ENCODE measurements around the gene RNF19B. TPM values are rescaled to one million over a fixed set of nuclear protein-coding genes. Genes with fewer than 3 reads are reported as not detected.

Gene RNF19B
- total and polyA plus RNA-seq, 2 donors from 2014 or later, result 17.3 to 30.8 TPM

DNA sequence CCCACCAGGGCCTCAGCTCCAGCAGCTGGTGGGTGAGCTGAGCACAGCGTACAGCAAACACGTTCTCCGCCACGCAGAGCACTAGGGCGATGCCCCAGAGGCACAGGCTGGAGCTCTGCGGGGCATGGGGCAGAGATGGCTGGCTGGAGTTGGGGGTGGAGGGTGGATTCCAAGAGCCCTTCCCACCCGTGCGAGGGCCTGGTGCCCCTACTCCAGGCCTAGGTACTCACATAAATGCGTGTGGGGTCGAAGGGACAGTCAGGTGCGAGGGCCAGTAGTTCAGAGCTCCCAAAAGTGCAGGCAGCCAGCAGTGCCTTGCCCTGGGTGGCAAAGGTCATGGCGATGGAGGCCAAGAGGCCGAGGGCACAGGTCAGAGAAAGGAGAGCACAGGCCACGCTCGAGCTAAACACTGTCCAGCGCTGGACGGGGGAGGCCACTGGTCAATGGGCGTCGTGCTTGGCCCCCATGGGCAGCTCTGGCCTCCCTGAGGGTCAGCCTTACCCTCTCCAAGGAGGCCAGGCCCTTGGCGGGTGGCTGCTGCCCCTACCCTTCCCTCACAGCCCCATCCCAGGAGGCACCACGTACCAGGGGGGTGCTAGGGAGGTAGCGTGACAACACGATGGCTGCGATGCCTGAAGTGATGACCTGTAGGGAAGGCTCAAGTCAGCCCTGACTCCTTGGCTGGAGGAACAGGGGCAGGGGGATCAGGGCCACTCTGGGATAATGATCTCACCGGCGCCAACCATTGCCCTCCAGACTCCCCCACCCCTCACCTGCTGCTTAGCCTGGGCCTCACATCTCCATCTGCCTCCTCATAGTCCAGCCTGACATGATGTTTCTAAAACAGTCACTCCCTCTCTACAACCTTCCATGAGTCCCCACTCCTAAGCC lies 69.0 kb downstream of the RNF19B start:
- intact Hi-C loops (cut with DNase I), result no loop called here
- no peak overlapping the region for H3K27ac ChIP-seq (ENCODE audit: low read depth in 2 of 2, low read length in 2 of 2)
- no peaks in the 10 kb centered on the region for H3K27me3 ChIP-seq (ENCODE audit: control insufficient read depth, insufficient read depth, low read length)
- DNase-seq, result peak in 1 of 5 donors; percentile 46
- H3K4me3 ChIP-seq (ENCODE audit: low read length in 3 of 3), result no peak overlapping the region
- H3K9me3 ChIP-seq (ENCODE audit: control insufficient read depth in 2 of 3, insufficient read depth in 1 of 3, low read length in 3 of 3), result no peaks in the 10 kb centered on the region
- FAIRE-seq, result no peak
- TF ChIP-seq CTCF (IDR thresholded peaks at IDR 0.05; ENCODE audit: borderline replicate concordance, extremely low read depth, insufficient read depth), result no peak
- no peak overlapping the region for H3K9ac ChIP-seq (ENCODE audit: low read length in 3 of 3)
- peaks cover 0 to 6% (median 0%) of the 10 kb centered on the region in 3 donors for H3K4me1 ChIP-seq (ENCODE audit: control insufficient read depth in 2 of 3, insufficient read depth in 2 of 3, low read depth in 1 of 3, low read length in 3 of 3)
- H3K36me3 ChIP-seq (ENCODE audit: control insufficient read depth in 2 of 3, insufficient read depth in 3 of 3, low read length in 3 of 3), result no peaks in the 10 kb centered on the region

- Histone ChIP-seq H3K4me1 (ENCODE audit: control insufficient read depth in 2 of 3, insufficient read depth in 2 of 3, low read depth in 1 of 3, low read length in 3 of 3) (peaks cover 0 to 4% (median 0%) of the 10 kb centered on the region in 3 donors), H3K36me3 (ENCODE audit: control insufficient read depth in 2 of 3, insufficient read depth in 3 of 3, low read length in 3 of 3) (no peaks in the 10 kb centered on the region), H3K9ac (ENCODE audit: low read length in 3 of 3) (no peak overlapping the region), H3K9me3 (ENCODE audit: control insufficient read depth in 2 of 3, insufficient read depth in 1 of 3, low read length in 3 of 3) (no peaks in the 10 kb centered on the region), H3K4me3 (ENCODE audit: low read length in 3 of 3) (no peak overlapping the region), H3K27ac (ENCODE audit: low read depth in 2 of 2, low read length in 2 of 2) (no peak overlapping the region), H3K27me3 (ENCODE audit: control insufficient read depth, insufficient read depth, low read length) (no peaks in the 10 kb centered on the region)
- intact Hi-C loops (cut with DNase I), result no loop called here
- FAIRE-seq, result no peak
- TF ChIP-seq CTCF (IDR thresholded peaks at IDR 0.05; ENCODE audit: borderline replicate concordance, extremely low read depth, insufficient read depth), result no peak
- peak in 1 of 5 donors; percentile 59 for DNase-seq
Observed at GRCh38 chr1:32894681-32895080, 69.9 kb downstream of the RNF19B start.

- H3K4me3 ChIP-seq (ENCODE audit: low read length in 3 of 3), result no peak overlapping the region
- H3K9me3 ChIP-seq (ENCODE audit: control insufficient read depth in 2 of 3, insufficient read depth in 1 of 3, low read length in 3 of 3), result no peaks in the 10 kb centered on the region
- TF ChIP-seq CTCF (IDR thresholded peaks at IDR 0.05; ENCODE audit: borderline replicate concordance, extremely low read depth, insufficient read depth), result no peak
- H3K27me3 ChIP-seq (ENCODE audit: control insufficient read depth, insufficient read depth, low read length), result no peaks in the 10 kb centered on the region
- H3K27ac ChIP-seq (ENCODE audit: low read depth in 2 of 2, low read length in 2 of 2), result no peak overlapping the region
- intact Hi-C loops (cut with DNase I), result no loop called here
- FAIRE-seq (no peak), DNase-seq (peak in 2 of 5 donors; percentile 75)
- no peak overlapping the region for H3K9ac ChIP-seq (ENCODE audit: low read length in 3 of 3)
- H3K36me3 ChIP-seq (ENCODE audit: control insufficient read depth in 2 of 3, insufficient read depth in 3 of 3, low read length in 3 of 3), result no peaks in the 10 kb centered on the region
- H3K4me1 ChIP-seq (ENCODE audit: control insufficient read depth in 2 of 3, insufficient read depth in 2 of 3, low read depth in 1 of 3, low read length in 3 of 3), result peaks cover 0 to 4% (median 0%) of the 10 kb centered on the region in 3 donors
Observed at GRCh38 chr1:32894019-32894600, 70.5 kb downstream of the RNF19B start.
